Coronary artery (tissue), 2 donors: ENCODE data around the gene TRAPPC3.
A peak's percentile ranks its signal among the peaks of the same experiment; 100 is the strongest.
"Not testable (repeated sequence)": the region's sequence is repeated elsewhere in the genome, so short reads cannot be mapped to it uniquely, and the experiment has no call there.

ENCODE experiments used
- DNase-seq: peaks from one replicate; pipeline ENCODE4 v3.0.0-alpha.2; 2017; ENCODE audit warnings: low spot score
- H3K27ac ChIP-seq, 2 donors: fragments of 200-600 bp; sonication (generic); one replicate each; pipeline ENCODE4 v1.5.1; 2016 to 2019
- H3K4me3 ChIP-seq: fragments of 200-600 bp; sonication (generic); 2 replicates; pipeline ENCODE4 v1.5.1; 2016; ENCODE audit warnings: mild to moderate bottlenecking, moderate library complexity
- TF ChIP-seq, protein P1 (sequence below): fragments of 200-600 bp; sonication (generic); IDR thresholded peaks from one replicate; pipeline ENCODE4 v1.5.1; 2019; ENCODE audit warnings: antibody characterized with exemption

Gene TRAPPC3

DNA sequence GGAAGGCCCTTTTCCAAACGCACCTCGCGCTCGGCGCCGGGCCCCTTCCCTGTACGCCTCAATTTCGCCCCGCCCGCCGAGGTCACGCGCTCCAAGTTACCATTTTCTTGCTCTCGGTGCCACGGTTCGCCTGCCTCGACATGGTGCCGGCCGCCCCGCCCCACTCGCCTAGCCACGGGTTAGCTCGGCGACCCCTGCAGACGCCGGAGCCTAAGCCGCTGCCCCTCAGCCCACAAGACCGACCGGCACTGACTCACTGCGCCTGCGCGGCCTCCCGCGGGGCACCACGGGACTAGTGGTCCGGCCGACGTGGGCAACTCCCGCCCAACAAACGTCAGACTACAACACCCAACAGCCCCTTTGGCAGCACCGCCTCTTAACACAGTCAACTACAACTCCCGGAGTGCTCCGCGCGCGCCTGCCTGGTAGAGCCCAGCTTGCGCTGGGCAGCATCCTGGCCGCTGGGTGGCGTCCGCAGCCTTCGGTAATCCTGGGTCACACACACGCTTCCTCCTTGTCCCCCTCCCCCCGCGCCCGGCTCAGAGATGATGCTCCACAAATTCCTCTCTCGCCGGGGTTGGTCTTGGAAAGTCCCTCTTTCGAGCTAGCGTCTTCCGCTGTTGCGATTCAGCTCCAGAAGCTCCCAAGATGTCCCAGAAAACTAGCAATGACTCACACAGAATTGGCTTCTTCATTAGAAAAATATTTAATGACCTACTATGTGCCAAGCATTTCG, at the start of gene TRAPPC3:
TSS of gene TRAPPC3 (minus strand) at position 250 of the 736 bp plus-strand sequence. CDS start at position 142, 108 bp downstream.
- peak; percentile 100 for DNase-seq
- Histone ChIP-seq H3K4me3 (peak within 1 kb of the TSS; percentile 75), H3K27ac (peak within 1 kb of the TSS; percentile 92 to 98)
- TF ChIP-seq, protein P1, sequence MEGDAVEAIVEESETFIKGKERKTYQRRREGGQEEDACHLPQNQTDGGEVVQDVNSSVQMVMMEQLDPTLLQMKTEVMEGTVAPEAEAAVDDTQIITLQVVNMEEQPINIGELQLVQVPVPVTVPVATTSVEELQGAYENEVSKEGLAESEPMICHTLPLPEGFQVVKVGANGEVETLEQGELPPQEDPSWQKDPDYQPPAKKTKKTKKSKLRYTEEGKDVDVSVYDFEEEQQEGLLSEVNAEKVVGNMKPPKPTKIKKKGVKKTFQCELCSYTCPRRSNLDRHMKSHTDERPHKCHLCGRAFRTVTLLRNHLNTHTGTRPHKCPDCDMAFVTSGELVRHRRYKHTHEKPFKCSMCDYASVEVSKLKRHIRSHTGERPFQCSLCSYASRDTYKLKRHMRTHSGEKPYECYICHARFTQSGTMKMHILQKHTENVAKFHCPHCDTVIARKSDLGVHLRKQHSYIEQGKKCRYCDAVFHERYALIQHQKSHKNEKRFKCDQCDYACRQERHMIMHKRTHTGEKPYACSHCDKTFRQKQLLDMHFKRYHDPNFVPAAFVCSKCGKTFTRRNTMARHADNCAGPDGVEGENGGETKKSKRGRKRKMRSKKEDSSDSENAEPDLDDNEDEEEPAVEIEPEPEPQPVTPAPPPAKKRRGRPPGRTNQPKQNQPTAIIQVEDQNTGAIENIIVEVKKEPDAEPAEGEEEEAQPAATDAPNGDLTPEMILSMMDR = peak; percentile 86

DNA sequence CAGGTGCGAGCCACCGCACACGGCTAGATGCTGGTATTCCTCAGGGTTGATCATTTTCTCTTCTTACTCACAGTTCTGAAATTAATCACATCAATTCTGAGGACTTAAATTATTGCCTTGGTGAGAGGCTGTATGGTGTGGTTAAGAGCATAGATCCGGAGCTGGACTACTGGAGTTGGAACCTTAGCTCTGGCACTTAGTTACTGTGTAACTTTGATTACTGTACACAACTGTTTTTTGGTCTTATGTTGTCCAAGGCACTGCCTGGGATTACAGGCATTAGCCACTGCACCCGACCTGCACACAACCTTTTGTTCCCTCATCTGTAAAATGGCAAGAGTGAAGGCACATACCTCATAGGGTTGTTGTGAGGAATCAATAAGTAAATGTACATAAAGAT, 49.4 kb upstream of the TRAPPC3 start:
- TF ChIP-seq, protein P1 = no peak
- Histone ChIP-seq H3K4me3 (no peak overlapping the region), H3K27ac (no peak overlapping the region)
- no peak for DNase-seq

DNA sequence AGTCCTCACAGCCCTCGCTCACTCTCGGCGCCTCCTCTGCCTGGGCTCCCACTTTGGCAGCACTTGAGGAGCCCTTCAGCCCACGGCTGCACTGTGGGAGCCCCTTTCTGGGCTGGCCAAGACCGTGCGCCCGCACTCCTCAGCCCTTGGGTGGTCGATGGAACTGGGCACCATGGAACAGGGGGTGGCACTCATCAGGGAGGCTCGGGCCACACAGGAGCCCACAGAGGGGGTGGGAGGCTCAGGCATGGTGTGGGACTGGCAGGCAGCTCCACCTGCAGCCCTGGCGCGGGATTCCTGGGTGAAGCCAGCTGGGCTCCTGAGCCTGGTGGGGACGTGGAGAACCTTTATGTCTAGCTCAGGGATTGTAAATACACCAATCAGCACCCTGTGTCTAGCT, 47.5 kb upstream of the TRAPPC3 start:
- not testable (repeated sequence) for H3K27ac ChIP-seq, DNase-seq, H3K4me3 ChIP-seq

DNA sequence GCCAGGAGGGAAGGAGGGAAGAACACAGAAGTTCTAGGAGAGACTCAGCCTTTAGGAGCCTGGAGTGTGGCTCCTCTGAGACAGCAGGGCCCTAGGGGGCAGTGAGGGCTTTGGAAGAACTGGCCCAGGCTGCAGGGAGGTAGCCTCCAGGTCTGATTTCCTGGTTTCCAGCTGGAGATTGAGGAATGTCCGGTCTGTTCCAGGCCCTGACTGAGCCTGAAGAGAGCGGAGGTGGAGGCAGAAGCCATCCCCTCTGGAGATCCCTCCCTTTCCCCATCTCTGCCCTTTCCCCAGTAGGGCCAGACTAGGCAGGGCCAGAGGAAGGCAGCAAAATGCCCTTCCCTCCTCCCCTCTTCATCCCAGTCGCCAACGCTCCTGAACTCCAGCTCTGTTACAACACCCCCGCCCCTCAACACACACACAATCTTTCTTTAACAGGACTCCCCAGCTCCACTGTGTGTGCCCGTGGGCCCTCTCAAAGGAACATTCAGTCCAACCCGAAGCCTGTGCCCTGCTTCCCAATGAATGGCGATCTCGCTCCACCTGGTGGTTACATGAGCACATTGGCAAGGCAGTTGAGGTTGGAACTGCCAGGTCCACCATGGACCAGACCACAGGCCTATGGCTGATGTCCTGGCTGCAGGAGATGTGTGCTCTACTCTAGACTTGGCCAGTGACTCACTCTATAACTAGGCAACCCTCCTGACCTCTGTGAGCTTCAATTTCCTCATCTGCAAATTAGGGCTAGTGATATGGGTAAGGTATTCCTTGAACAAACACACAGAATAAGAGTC, 38.7 kb upstream of the TRAPPC3 start:
- DNase-seq = peak; percentile 94
- Histone ChIP-seq H3K27ac (peak overlapping the region; percentile 72 to 96), H3K4me3 (peak overlapping the region; percentile 16)
- TF ChIP-seq, protein P1 = peak; percentile 82

DNA sequence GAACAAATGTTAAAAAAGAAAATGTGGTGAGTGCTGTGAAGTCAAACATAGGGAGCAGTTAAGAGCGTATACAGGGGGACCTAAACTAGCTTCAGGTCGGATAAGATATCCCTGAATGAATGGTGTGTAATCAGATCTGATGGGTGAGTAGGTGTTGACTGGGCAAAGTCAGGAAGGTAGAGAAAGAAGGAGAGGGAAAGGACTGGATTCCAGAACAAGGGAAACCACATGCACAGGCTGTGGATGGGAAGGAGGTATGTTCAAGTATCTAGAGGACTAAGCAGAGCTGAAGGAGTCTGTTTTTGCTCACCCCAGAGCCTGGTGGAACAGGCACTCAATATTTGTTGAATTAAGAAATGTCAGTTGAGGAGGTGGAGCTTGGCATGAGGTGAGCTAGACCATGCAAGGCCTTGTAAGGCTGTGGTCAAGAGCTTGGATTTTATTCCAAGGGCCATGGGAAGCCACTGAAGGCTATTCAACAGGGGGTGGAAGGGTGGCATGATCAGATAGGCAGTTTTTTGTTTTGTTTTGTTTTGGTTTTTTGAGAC, 34.1 kb upstream of the TRAPPC3 start:
- no peak for DNase-seq
- Histone ChIP-seq H3K4me3 (no peak overlapping the region), H3K27ac (peak overlapping the region; percentile 69 to 70)
- TF ChIP-seq, protein P1 = no peak

DNA sequence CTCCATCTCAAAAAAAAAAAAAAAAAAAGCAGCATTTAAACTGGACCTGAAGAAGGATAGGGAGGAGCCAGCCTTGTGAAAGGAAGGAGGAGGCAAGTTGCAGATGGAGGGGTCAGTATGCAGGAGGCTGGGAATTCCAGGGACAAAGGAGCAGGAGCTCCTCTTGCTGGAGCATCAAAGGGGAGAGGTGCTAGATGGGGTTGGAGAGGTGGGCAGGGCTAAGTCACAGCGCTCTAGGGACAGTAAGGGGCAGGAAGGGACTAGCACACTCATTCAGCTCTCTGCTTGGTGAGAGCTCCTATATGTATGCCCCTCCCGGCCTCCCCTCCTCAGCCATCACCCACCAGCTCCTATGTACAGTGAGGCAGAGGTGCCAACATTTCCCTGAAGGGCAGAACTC, 33.4 kb upstream of the TRAPPC3 start:
- TF ChIP-seq, protein P1 = no peak
- Histone ChIP-seq H3K27ac (peak overlapping the region; percentile 69 to 70), H3K4me3 (no peak overlapping the region)
- no peak for DNase-seq

DNA sequence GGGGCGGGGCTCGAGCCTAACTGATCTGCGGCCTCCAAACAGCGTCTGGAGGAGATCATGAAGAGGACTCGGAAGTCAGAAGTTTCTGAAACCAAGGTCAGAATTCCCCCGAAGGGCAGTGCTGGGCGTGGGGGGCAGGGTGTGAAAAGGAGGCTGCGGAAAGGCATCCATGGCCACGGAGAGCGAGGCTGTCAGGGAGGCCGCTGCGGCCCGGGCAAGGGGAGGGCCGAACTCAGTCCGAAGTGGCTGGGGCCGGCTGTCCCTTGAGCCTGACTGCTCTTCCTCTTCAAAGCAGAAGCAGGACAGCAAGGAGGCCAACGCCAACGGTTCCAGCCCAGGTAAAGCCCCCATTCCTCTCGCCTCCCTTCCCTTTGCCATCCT, 29.9 kb upstream of the TRAPPC3 start:
- DNase-seq = no peak
- Histone ChIP-seq H3K4me3 (no peak overlapping the region), H3K27ac (peak overlapping the region in 1 of 2 donors; percentile 87)
- TF ChIP-seq, protein P1 = no peak
